Activated CD4-positive, alpha-beta T cell treated with anti-CD3 and anti-CD28 coated beads, Interleukin-2, amount 50 U/mL, for 1 hour (primary cell): ENCODE results near the gene FAM168A.

Source experiments
- DNase-seq: peaks from one replicate; pipeline ENCODE4 v3.0.0-alpha.2; 2020

The FAM168A gene

DNA sequence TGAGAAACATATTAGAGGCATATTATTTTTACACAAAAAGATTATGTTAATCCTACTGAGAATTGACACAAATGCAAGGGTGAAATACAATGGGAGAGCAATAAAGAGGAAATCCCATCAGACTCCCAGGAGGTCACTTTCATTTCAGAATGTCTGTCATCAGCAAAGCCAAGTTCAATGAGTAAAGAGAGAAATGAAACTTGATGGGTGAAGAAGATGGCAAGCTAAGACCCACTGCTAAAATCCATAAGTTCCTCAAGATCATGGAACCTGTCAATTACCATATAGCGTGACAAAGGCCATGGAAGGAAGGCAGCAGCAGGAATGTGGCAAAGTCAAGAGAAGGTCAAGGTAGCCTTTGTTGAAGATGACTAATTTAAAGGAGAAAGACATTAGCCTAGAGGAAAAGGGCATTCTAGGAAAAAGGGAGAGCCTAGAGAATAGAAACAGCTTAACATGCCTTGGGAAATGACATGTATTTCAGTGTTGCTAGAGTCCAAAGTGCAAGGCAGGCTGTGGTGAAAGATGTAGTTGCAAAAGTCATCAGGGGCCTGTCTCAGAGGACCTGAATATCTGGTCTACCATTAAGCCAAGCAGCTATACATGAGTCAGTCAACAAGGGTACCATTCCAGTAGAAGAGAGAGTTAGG is 43.1 kb downstream of the FAM168A start:
- DNase-seq, result no peak

DNA sequence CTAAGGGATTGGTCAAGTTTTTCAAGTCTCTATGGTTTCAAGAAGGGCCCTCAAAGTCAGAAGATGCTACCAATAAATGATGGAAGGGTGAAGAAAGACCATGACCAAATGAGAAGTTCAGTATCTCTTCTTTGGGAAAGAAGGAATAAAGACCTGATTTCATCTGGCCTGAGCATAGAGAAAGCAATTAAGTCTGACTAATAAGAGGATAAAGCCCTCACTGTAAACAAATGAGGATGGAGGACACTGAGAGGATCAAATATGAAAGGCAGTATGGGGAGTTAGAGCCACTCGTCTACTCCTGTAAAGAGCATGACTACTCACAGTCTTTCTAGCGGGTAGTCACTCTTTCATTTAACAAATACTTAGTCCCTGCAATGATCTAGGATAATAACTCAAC is 44.6 kb downstream of the FAM168A start:
- DNase-seq, result no peak

DNA sequence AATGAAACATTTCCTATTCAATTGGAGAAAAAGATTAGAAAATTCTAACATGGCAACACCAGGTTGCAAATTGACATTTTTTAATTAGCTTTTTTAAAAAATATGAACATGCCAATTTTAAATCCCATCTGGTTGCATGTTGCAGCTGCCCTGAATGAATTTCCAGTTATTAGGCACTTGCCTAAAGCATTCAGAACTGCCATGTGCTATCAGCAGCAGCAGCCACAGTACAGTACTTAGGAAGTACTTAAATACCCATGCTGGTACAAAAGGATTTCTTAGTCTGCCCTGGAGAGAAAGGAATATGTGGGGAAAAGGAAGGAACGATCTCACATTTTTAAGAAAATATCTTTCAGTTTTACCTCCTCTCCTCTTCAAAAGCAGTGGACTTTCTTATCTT is 46.2 kb downstream of the FAM168A start:
- DNase-seq, result no peak

DNA sequence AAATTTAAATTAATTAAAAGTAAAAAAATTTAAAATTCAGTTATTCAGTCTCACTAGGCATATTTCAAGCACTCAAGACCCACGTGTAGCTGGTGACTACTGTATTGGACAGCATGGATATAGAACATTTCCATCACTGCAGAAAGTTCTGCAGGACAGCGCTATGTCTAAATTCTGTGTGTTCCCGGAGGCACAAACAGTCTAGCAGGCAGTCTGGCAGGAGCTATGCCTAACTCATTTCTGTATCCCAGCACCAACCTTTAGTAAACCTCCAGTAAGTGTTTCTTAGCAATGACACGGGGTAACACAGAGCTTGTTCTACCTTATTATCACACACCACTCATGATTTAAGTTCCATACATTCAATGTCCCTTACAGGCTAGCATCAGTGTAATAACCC is 48.5 kb downstream of the FAM168A start:
- DNase-seq, result no peak

DNA sequence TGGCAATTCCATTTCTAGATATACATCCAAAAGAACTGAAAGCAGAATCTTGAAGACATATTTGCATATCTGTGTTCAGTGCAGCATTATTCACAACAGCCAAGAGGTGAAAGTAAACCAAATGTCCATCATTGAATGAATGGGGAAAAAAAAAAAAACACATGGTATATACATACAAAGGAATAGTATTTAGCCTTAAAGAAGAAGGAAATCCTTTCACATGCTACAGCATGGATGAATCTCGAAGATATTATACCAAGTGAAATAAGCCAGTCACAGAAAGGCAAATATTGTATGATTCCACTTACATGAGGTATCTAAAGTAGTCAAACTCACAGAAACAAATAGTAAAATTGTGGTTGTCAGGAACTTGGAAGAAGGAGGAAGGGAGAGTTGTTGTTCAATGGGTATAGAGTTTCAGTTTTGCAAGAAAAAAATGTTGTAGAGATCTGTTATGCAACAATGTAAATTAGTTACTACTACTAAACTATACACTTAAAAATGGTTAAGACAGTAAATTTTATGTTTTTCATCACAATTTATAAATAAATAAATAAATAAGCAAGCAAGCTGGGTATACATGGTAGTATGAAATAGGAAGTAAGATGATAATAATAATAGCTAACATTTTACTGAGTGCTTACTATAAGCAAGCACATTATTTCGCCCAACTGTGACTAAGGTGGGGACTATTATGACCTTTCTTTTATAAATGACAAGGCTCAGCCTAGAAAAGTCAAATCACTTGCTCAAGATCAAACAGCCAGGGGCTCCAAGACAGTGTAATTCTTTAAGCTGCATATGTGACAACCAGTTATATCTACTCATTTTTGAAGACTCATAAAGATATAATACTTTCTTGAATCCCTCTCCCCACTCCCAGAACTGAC is 50.0 kb downstream of the FAM168A start:
- no peak for DNase-seq

DNA sequence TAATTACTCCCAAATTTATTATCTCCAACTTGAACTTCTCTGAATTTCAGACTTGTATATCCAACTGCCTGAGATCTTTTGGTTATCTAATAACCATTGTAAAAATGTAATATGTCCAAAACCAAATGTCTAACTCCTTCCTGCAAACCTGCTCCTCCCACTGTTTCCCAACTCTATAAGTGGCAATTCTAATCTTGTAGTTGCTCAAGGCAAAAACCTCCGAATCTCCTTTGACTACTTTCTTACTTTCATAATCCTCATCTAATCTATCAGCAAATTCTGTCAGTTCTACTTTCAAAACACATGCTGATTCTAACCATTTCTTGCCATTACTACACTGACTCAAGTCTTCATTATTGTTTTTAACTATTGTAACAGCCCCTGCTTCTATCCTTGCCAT is 55.7 kb downstream of the FAM168A start:
- DNase-seq, result no peak

DNA sequence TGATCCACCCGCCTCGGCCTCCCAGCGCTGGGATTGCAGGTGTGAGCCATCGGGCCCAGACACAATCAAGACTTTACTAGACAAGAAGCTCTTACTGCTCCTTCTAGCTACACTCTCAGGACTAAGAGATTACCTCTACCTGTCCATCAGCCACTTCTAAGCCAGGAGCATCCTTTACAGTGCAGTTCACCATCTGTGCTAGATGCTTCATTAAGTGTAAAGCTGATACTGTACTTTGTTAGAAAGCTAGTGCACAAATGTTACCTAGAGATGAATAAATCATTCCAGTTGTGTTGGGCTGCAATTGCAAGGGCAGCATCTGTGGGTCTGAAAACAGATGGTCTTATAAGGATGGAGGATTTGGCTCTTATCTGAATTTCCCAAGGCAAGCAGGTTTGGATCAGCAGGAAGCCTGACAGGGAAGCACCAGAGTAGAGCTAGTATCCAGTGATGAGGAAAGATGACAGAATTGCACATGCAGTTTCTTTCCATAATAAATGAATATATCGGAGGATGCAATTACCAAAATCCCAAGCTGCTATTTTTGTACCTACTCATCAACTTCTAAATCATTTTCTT is 58.3 kb downstream of the FAM168A start:
- no peak for DNase-seq

DNA sequence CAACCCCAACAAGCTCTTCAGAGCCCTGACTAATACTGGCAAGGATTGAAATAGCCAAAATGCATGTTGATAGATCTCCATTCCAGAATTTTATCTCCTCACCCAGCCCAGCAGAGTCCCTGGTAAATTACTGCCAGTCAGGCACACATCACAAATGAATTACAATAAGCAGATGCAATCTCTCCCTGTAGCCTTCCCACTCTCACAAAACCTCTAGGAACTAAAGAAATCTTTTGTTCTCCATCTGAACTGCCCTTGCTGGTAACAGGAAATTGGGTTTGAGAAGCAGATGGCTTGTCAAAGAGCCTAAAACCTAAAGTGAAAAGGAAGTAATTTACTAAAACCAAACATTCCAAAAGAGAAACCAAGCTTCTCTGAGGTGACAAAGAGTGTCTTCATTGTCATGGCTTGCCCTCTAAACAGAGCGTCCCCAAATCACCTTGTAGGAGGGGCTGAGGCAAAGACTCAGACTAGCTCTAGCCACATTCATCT is 59.5 kb downstream of the FAM168A start:
- DNase-seq, result no peak

DNA sequence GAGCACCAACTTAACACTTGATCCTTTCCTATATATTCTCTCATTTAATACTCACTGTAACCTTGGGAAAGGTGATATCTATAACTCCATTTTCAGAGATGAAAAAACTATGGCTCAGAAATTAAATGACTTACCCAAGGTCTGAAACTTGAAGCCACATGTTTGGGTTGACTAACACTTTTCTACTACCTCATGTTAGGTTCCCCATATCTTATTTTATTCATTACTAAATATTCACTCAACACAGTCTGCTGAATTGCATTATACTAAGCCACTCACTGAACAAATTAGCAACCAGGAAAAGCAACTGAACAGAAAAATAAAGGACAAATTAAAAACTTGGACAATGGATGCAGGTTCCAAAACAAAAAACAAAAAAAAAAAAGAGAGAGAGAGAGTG is 59.9 kb downstream of the FAM168A start:
- no peak for DNase-seq

DNA sequence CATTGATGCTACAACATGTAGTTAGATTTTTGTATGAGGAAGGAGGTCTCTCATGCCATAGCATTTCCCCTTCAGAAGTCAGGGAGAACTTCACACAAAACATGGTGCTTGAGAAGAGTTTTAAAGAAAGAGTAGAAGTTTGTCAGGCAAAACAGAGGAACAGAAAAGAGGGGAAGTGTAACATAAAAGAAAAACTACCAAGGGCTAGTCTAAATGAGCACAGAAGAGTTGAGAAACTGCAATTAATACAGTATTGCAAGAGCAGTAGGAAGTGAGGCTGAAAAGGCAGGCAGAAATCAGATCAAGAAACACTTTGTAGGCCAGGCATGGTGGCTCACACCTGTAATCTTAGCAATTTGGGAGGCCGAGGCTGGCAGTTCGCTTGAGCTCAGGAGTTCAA is 61.0 kb downstream of the FAM168A start:
- no peak for DNase-seq

DNA sequence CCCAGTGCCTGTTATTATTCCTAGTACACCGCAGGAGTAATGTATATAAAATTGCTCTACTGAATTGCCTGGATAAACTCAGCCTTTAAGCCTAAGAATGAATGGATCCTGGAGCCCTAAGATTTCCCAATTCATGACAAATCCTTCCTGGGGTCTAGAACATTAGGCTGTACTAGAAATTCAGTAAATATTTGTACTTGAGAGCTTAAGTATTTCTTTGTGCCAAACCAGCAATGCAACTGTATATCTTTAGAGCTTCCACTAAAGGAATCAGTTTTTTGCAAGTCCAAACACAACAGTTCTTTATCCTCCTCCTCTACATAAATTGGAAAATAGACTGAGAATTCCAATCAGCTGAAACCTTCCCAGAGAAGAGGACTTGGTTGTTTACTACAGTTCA is 65.6 kb downstream of the FAM168A start:
- no peak for DNase-seq

DNA sequence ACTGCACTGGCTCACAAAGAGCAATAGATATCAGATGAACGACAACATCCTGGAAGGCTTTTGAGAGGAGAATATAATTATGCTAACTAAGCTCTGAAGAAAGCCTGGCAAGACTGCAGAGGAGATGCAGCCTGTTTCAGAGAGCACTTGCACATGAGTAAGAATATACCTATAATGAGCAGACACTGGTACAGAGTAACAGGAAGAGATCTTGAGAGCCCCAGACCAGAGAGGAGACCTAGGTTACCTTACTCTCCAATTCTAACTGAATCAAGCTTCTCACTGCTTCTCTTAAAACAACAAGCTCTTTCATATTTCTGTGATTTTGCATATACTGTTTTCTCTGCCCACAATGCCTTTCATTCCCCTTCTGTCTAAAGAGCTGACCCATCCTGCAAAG is 66.5 kb downstream of the FAM168A start:
- DNase-seq, result no peak

DNA sequence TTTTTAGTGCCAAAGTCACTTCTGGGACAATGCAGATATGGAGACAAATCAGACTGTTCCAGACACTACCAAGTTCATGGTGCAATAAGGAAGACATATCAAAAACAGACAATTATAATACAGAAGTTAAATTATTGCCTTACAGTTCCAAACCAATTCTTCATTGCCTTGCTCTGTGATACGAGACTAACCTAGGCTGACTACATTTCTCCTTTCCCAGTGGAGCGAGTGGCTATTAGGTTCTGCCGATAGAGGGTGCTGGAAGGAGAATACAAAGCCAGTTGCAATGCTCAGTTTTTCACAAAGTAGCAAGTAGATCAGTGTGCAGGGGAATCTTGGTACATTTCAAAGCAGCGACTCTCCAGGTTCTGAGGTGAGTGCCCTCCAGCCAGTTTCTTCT is 67.8 kb downstream of the FAM168A start:
- no peak for DNase-seq

DNA sequence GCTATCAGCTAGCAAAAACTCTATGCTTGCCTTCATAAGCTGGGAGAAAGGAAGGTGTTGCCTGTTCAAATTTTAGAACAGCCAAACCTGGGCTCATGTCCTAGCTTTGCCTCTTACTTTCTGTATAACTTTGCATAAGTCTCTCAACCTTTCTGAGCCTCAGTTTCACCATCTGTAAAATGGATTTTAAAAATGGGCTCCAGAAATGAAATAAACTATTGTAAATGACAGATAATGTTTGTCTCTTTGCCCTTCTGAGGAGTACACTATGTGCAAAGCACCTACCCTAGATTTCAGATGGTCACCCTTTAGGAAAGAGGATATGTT is 68.7 kb downstream of the FAM168A start:
- no peak for DNase-seq

DNA sequence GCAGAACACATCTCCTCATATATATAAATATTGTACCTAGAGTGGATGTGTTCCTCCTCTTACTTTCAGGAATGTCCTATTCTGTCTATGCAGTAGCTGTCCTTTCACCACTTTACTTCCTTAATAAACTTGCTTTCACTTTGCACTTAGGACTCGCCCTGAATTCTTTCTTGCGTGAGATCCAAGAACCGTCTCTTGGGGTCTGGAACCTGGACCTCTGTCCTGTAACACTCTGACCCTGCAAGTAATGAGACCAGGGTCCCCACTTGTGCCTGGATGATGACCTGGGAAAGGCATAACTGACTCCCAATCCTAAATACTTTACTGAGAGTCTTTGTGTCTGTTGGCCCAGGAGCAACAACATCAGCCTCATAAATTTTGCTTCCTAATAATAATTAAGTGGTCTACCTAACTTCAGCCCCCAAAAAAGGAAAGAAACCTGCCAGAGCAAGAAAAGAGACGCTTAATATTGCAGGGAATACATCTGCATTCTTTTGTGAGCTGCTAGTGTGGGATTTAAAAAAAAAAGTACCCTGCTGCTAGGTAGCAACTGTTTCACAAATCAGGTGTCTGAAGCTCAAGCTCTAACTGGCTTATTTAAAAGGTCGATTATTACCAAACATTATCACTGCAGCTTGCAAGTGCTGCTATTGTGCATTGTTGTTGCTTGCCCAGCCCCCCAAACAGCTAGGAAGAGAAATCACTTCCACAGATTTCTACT is 69.3 kb downstream of the FAM168A start:
- no peak for DNase-seq

DNA sequence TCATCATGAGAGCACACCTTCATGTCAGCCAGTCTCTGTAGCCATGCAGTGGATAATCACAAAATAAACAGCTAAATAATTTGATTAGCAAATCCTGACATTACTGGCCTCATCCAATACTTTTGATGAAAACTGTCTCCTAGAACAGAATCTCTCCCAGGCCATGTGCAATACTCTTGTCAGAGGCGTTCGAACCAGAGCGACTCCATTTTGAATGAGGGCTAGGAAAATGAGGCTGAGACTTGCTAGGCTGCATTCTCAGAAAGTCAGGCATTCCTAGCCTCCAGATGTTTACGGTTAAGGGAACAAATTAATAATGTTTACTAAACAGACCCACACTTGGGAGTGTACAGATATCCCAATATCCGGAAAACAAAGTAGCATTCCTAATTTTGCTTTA is 69.9 kb downstream of the FAM168A start:
- no peak for DNase-seq

DNA sequence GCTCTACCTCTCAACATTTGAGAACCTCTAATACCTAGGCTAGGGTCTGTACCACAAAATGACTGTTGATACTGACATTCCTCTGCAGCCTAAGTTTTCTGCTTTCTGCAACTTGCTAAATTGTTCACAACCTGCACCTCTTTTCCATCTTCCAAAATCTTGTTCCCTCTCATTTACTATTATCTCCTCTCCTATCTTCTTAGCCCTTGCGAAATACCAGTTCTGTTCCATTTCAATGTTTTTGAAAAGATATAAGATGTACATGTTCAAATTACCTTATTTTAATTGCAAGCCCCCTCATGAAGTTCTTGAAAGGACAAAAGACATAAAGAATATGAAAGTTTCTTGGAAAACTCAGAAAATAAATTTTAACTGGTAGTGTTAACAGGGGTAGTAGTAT is 72.3 kb downstream of the FAM168A start:
- no peak for DNase-seq

DNA sequence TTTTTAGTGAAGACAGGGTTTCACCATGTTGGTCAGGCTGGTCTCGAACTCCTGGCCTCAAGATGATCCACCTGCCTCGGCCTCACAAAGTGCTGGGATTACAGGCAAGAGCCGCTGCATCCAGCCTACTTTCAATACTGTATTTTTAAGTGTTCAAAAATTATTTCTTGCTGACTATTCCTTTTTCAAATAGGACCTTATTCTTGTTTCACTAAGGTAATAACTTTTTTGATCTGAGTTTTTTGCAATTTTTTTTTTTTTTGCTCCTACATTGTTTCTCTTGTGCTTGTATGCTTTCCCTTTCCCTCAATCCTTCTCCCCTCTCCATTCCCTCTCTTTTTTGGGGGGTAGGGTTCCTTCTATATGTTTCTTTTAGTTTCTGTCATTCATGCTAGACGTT is 73.1 kb downstream of the FAM168A start:
- DNase-seq, result no peak

DNA sequence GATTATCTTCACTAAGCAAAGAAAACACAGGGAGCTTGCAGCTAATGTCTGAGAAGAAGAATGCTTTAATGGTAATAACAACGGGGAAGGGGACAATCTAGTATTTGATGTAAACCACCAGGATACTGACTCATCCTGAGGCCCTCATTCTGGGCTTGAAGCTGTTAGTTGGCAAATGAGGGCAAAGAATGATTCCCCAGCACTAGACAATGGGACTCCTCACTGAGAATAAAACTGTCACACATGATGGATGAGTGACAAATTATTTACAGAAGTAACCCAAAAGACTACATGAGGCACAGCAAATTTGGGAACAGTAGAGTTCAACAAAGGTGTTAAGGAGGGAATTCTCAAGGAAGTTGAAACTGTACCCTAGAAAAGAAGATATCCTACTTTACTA is 76.3 kb downstream of the FAM168A start:
- DNase-seq, result no peak

DNA sequence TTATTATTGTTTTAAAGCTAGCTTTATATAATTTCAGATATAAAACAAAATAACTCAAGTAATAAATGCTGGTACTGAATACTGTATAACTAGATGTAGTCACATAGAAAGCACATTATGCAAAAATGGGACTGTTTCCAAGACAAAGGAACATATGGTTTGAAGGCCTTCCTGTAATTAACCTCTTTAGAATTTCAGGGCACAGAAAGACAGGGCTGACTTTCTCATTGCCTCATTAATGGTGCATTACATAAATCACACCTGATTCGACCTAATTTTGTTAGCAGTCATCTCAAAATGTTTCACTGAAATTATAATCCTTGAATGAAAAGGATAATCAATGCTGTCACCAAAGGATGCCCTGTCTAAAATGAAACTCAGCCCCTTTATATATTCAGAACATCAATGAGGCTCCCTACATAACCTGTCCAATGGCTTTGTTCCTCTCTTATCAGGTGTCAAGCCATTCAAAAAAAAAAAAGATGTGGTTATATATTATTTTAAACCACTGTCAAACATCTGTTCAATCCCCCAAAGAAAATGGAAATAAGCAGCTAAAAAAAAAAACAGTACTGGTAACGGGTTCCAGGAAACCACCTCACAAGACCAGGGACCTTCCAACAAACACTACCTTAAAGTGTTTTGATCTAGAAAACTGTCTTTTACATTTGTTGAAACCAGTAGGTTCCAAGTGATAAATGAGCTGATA is 77.4 kb downstream of the FAM168A start:
- DNase-seq, result no peak

DNA sequence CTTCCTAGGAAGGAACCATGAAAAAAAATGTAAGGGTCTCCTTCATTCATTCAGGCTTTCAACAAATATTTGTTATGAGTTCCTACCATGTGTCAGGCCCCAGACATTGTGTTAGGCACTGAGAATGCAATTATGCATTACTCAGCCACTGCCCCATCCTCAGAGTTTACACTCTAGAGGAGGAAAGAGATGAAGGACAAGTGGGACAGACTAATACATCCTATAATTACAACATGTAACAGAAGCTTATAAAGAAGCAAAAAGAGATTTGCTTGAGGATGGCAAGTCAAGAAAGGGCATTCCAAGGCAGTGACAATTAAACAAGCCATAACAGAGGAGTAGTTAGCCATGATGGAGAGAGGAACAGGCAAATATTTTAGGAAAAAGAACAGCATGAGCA is 78.6 kb downstream of the FAM168A start:
- DNase-seq, result no peak

DNA sequence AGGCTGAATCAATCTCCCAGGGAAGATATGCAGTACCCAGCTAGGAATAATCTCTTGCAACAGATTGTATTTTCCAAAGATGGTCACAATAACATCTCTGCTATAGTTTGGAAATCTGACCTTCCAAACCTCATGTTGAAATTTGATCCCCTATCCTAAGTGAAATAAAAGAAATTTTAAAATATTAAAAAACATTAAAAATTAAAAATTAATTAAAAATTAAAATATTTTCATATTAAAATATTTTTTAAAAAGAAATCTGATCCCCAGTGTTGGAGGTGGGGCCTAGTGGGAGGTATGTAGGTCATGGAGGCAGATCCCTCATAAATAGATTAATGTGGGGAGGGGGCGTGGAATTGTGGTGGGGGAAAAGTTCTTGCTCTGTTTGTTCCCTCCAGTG is 79.7 kb downstream of the FAM168A start:
- no peak for DNase-seq

DNA sequence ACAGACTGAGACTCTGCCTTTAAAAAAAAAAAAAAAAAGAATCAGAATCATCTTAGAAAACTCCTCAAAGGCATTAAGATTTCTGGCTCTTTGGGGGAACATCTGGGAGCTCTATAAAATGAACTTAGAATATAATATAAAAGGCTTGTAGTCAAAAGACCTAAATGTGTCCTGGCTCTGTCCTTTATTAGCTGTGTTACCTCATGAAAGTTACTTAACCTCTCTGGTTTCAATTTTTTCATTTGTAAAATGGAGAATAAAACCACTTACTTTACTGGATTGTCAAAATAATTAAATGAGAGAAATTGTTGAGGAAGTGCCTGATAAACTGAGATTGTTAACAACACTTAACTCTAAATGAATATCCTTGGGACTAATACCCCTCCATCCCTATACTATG is 81.8 kb downstream of the FAM168A start:
- no peak for DNase-seq
